ENCODE measurements around the gene PCSK6. TPM values are rescaled to one million over a fixed set of nuclear protein-coding genes. Genes with fewer than 3 reads are reported as not detected.
"Not testable (repeated sequence)": the region's sequence is repeated elsewhere in the genome, so short reads cannot be mapped to it uniquely, and the experiment has no call there.

The PCSK6 gene
- total RNA-seq, 2 donors from 2014 or later = 29.9 to 39.5 TPM

DNA sequence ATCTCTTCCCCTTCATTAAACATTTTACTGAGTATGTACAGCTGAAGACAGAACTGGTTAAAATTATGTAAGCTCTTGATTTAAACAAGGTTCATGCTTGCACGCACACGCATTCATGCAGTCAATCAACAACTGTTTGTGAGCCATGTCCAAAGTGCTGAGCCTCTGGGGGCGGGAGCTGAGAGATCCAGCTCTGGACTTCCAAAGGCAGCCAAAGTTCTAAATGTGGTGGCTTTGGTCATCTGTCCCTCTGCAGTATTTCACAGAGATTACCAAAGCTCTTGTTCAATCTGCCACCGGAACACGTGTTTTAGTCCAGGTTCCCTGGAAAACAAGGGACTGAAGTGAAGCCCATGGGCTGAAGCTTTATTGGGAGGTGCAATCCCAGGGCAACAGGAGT lies 142.1 kb downstream of the PCSK6 start:
- no peak overlapping the region for H3K4me3 ChIP-seq
- TF ChIP-seq, protein P1, sequence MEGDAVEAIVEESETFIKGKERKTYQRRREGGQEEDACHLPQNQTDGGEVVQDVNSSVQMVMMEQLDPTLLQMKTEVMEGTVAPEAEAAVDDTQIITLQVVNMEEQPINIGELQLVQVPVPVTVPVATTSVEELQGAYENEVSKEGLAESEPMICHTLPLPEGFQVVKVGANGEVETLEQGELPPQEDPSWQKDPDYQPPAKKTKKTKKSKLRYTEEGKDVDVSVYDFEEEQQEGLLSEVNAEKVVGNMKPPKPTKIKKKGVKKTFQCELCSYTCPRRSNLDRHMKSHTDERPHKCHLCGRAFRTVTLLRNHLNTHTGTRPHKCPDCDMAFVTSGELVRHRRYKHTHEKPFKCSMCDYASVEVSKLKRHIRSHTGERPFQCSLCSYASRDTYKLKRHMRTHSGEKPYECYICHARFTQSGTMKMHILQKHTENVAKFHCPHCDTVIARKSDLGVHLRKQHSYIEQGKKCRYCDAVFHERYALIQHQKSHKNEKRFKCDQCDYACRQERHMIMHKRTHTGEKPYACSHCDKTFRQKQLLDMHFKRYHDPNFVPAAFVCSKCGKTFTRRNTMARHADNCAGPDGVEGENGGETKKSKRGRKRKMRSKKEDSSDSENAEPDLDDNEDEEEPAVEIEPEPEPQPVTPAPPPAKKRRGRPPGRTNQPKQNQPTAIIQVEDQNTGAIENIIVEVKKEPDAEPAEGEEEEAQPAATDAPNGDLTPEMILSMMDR (IDR thresholded peaks at IDR 0.05) = no peak
- H3K4me1 ChIP-seq = no peaks in the 10 kb centered on the region
- no peak overlapping the region for H3K27ac ChIP-seq
- H3K36me3 ChIP-seq = no peaks in the 10 kb centered on the region
- DNase-seq = no peak
- H3K9ac ChIP-seq (ENCODE audit: low read depth in 2 of 2, low read length in 2 of 2) = no peak overlapping the region
- intact Hi-C loops (cut with DNase I) = no loop called here
- no peaks in the 10 kb centered on the region for H3K9me3 ChIP-seq
- no peaks in the 10 kb centered on the region for H3K27me3 ChIP-seq

DNA sequence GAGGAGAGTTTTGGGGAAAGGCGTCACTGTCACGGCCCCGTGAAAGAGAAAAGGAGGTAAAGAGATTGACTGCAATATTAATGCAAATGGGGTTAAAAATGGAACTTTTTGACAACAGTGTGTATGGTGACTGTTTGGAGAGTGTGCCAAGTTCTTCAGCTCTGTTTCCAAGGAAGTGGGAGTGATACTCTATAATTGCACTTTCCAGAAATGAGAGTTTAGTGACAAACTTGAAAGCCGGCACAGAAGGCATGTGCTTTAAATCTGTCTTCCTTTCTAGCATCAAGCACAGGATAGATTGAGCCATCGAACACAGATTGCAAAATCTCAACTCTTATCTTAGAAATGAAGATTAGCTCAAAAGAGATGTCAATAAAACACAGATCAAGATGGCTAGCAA lies 142.6 kb downstream of the PCSK6 start:
- no peak overlapping the region for H3K4me3 ChIP-seq
- no peaks in the 10 kb centered on the region for H3K27me3 ChIP-seq
- H3K27ac ChIP-seq = no peak overlapping the region
- no peaks in the 10 kb centered on the region for H3K36me3 ChIP-seq
- intact Hi-C loops (cut with DNase I) = no loop called here
- no peaks in the 10 kb centered on the region for H3K4me1 ChIP-seq
- H3K9me3 ChIP-seq = no peaks in the 10 kb centered on the region
- DNase-seq = no peak
- H3K9ac ChIP-seq (ENCODE audit: low read depth in 2 of 2, low read length in 2 of 2) = no peak overlapping the region
- TF ChIP-seq, protein P1 (IDR thresholded peaks at IDR 0.05) = no peak

DNA sequence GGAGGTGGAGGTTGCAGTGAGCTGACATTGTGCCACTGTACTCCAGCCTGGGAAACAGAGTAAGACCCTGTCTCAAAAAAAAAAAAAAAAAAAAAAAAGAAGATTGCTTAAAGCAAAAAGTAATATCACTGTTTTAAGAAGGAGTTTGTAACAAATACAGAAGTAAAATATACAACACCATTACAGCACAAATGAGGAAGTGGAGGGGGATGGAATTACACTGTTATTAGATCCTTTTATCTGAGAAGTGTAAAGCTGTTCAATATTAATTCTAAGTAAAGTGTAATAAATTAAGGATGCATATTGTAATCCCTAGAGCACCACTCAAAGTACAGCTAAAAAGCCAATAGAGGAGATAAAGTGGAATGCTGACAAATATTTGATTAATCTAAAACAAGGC lies 147.5 kb downstream of the PCSK6 start:
- intact Hi-C loops (cut with DNase I) = no loop called here
- DNase-seq = no peak
- Histone ChIP-seq H3K36me3 (no peaks in the 10 kb centered on the region), H3K9me3 (no peaks in the 10 kb centered on the region), H3K4me3 (no peak overlapping the region), H3K9ac (ENCODE audit: low read depth in 2 of 2, low read length in 2 of 2) (no peak overlapping the region), H3K27me3 (no peaks in the 10 kb centered on the region), H3K4me1 (no peaks in the 10 kb centered on the region), H3K27ac (no peak overlapping the region)
- TF ChIP-seq, protein P1 (IDR thresholded peaks at IDR 0.05) = no peak

DNA sequence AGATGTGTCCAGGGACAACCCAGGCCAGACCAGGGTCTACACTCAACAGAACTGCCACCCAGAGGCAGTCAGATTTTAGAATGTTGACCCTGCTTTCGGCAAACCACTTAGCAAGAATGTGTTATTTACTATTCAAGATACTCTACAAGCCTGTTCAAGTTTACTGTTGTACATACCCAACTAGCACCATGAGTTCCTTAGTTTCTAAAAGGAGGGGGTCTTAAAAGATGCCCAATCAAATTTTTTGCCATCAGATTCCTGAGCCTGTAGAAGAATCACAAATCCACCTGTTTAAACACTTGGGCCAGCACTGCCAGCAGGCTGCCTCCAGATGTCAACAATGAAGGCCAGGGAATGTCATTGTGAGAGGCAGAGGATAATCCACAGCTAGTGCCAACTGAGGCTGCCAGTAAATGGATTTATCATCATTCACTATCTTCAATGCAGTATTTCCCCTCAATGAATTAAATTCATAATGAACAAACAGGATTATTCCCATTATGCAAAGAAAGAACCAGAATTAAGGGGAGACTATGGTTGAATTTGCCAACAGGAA lies 150.9 kb downstream of the PCSK6 start:
- no peaks in the 10 kb centered on the region for H3K9me3 ChIP-seq
- no peak overlapping the region for H3K9ac ChIP-seq (ENCODE audit: low read depth in 2 of 2, low read length in 2 of 2)
- no peaks in the 10 kb centered on the region for H3K4me1 ChIP-seq
- intact Hi-C loops (cut with DNase I) = no loop called here
- TF ChIP-seq, protein P1 (IDR thresholded peaks at IDR 0.05) = no peak
- no peak for DNase-seq
- H3K4me3 ChIP-seq = no peak overlapping the region
- no peaks in the 10 kb centered on the region for H3K27me3 ChIP-seq
- H3K27ac ChIP-seq = no peak overlapping the region
- H3K36me3 ChIP-seq = no peaks in the 10 kb centered on the region

DNA sequence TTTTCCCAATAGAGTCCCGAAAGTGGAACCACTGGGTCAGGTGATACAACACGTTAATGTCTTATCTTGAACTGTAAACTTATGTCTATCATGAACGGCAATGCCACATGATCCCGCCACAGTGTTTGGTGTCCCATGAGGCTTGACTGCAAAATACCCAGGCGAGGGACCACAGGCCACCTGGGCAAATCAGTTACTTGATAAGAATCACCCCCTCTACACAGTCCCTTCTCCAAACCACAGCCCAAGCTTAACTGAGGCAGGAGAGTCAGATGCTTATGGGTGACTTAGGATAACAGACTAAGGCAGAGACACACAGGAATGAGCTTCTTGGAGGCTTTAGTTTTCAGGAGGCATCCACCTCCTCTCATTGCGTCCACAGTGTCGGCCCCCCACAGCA lies 151.5 kb downstream of the PCSK6 start:
- no peaks in the 10 kb centered on the region for H3K36me3 ChIP-seq
- TF ChIP-seq, protein P1 (IDR thresholded peaks at IDR 0.05) = no peak
- intact Hi-C loops (cut with DNase I) = no loop called here
- no peaks in the 10 kb centered on the region for H3K9me3 ChIP-seq
- no peaks in the 10 kb centered on the region for H3K4me1 ChIP-seq
- H3K27ac ChIP-seq = no peak overlapping the region
- no peak overlapping the region for H3K4me3 ChIP-seq
- DNase-seq = no peak
- H3K9ac ChIP-seq (ENCODE audit: low read depth in 2 of 2, low read length in 2 of 2) = no peak overlapping the region
- no peaks in the 10 kb centered on the region for H3K27me3 ChIP-seq

DNA sequence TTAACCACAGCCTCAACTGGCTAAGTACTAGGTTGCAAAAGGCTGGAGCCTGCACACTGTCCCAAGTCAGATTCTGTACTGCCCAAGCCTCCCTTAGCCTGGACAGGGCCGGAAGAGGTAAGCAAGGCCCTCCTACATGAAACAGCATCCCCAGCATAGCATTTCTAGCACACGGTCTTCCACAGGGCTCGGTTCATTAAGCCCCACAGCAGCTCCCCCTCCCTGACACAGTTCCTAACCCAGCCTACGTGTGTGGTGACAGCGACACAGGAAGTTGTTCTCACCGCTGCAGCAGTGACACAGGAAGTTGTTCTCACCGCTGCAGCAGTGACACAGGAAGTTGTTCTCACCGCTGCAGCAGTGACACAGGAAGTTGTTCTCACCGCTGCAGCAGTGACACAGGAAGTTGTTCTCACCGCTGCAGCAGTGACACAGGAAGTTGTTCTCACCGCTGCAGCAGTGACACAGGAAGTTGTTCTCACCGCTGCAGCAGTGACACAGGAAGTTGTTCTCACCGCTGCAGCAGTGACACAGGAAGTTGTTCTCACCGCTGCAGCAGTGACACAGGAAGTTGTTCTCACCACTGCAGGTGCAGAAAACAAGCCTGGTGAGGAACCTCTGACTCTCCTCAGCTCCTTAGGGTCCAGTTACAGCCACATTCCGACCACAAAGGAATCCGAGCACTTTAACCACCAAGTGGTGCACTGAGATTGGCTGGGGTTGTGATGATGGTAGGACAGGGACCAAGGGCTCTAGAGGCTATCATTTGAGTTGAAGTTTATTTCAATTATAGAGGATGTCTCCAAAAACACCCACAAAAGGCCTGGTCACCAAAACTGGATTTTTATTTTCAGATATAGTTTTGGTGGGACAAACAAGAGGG lies 155.4 kb downstream of the PCSK6 start:
- H3K27me3 ChIP-seq; DNase-seq; H3K9me3 ChIP-seq; H3K9ac ChIP-seq (ENCODE audit: low read depth in 2 of 2, low read length in 2 of 2); intact Hi-C loops (cut with DNase I); H3K4me1 ChIP-seq; H3K4me3 ChIP-seq; H3K27ac ChIP-seq; H3K36me3 ChIP-seq: not testable (repeated sequence)
